HG02970 (cell line): Measurements from ENCODE around the gene DAGLB.
"Not testable (repeated sequence)": the region's sequence is repeated elsewhere in the genome, so short reads cannot be mapped to it uniquely, and the experiment has no call there.

Experiments used
- ATAC-seq: cut with Tn5 transposase; IDR thresholded peaks from one replicate; pipeline ENCODE4 v1.9.1; 2021; ENCODE audit warnings: mild to moderate bottlenecking, moderate library complexity, moderate number of reproducible peaks; ENCODE audit not compliant: unreplicated experiment, low FRiP score

Gene DAGLB

GRCh38 chr7:6447581-6448199 lies at the start of gene DAGLB:
Gene DAGLB (minus strand): TSS chr7:6447954. CDS start chr7:6447842, 112 bp downstream.
- ATAC-seq = peak; percentile 80

GRCh38 chr7:6497637-6497905 lies 49.8 kb upstream of the DAGLB start:
- no peak for ATAC-seq

- ATAC-seq = no peak
Observed at GRCh38 chr7:6496842-6497636, 49.3 kb upstream of the DAGLB start.

- ATAC-seq = no peak
Observed at GRCh38 chr7:6495597-6496262, 48.0 kb upstream of the DAGLB start.

- no peak for ATAC-seq
Observed at GRCh38 chr7:6494365-6494764, 46.6 kb upstream of the DAGLB start.

GRCh38 chr7:6491194-6491593 lies 43.4 kb upstream of the DAGLB start:
- no peak for ATAC-seq

GRCh38 chr7:6489612-6490011 lies 41.9 kb upstream of the DAGLB start:
- no peak for ATAC-seq

GRCh38 chr7:6487184-6487545 lies 39.4 kb upstream of the DAGLB start:
- no peak for ATAC-seq

GRCh38 chr7:6486438-6487183 lies 38.9 kb upstream of the DAGLB start:
- no peak for ATAC-seq

- no peak for ATAC-seq
Observed at GRCh38 chr7:6482743-6483119, 35.0 kb upstream of the DAGLB start.

- ATAC-seq = no peak
Observed at GRCh38 chr7:6482307-6482706, 34.6 kb upstream of the DAGLB start.

GRCh38 chr7:6481445-6481844 lies 33.7 kb upstream of the DAGLB start:
- ATAC-seq = no peak

- no peak for ATAC-seq
Observed at GRCh38 chr7:6480323-6480660, 32.5 kb upstream of the DAGLB start.

GRCh38 chr7:6479067-6479466 lies 31.3 kb upstream of the DAGLB start:
- ATAC-seq = no peak

- ATAC-seq = no peak
Observed at GRCh38 chr7:6478186-6478585, 30.4 kb upstream of the DAGLB start.

GRCh38 chr7:6477318-6477660 lies 29.5 kb upstream of the DAGLB start:
- ATAC-seq = no peak

- ATAC-seq = no peak
Observed at GRCh38 chr7:6476596-6477317, 29.0 kb upstream of the DAGLB start.

- ATAC-seq = no peak
Observed at GRCh38 chr7:6475433-6476186, 27.9 kb upstream of the DAGLB start.

GRCh38 chr7:6465862-6466261 lies 18.1 kb upstream of the DAGLB start:
- ATAC-seq = no peak

- ATAC-seq = not testable (repeated sequence)
Observed at GRCh38 chr7:6463609-6464008, 15.9 kb upstream of the DAGLB start.
